PC-3 (cell line): ENCODE data around the gene NEMP2.

Experiments
- EZH2 ChIP-seq: fragments of 300-600 bp; sonication (generic); IDR thresholded peaks from one replicate; pipeline ENCODE4 v1.6.1; 2017; ENCODE audit warnings: antibody characterized with exemption, mild to moderate bottlenecking, low read length; ENCODE audit not compliant: unreplicated experiment
- EZH2phosphoT487 ChIP-seq: fragments of 300-600 bp; sonication (generic); IDR thresholded peaks from 2 replicates; pipeline ENCODE4 v1.6.1; 2018; ENCODE audit warnings: mild to moderate bottlenecking, antibody characterized with exemption, low read length, borderline replicate concordance
- TF ChIP-seq, protein P1 (sequence below): fragments of 300-600 bp; sonication (generic); conservative IDR thresholded peaks from 2 replicates; pipeline ENCODE4 v1.5.1; 2017; ENCODE audit warnings: antibody characterized with exemption, low read depth, mild to moderate bottlenecking, low read length

DNA sequence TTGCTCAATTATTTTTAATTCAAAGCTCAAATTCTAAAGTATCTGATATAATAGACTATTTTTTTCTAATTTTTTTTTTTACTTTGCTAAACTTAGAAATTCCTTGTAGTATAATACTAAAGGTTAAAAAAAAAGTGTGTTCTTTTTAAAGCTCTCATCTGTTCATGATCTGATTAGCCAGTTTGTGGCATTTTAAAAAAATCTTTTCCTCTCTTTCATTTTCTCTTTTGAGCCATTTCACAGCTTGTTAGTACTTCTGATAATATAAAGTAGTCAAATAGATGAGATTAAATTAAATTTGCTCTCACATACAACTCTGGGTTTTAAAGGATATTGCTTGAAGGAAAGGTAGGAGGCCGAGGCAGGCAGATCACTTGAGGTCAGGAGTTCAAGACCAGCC, 40.7 kb upstream of the NEMP2 start:
- TF ChIP-seq, protein P1, sequence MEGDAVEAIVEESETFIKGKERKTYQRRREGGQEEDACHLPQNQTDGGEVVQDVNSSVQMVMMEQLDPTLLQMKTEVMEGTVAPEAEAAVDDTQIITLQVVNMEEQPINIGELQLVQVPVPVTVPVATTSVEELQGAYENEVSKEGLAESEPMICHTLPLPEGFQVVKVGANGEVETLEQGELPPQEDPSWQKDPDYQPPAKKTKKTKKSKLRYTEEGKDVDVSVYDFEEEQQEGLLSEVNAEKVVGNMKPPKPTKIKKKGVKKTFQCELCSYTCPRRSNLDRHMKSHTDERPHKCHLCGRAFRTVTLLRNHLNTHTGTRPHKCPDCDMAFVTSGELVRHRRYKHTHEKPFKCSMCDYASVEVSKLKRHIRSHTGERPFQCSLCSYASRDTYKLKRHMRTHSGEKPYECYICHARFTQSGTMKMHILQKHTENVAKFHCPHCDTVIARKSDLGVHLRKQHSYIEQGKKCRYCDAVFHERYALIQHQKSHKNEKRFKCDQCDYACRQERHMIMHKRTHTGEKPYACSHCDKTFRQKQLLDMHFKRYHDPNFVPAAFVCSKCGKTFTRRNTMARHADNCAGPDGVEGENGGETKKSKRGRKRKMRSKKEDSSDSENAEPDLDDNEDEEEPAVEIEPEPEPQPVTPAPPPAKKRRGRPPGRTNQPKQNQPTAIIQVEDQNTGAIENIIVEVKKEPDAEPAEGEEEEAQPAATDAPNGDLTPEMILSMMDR: no peak
- TF ChIP-seq EZH2phosphoT487 (no peak), EZH2 (no peak)
